SK-N-MC (cell line): ENCODE data around the gene PFKP.

Source experiments
- DNase-seq: peaks from one replicate; pipeline ENCODE4 v3.0.0-alpha.2; 2011; ENCODE audit warnings: low read depth, low spot score
- H3K27ac ChIP-seq: fragments of 200-600 bp; sonication (generic); 2 replicates; pipeline ENCODE4 v1.5.1; 2016; ENCODE audit warnings: mixed run types
- H3K36me3 ChIP-seq: fragments of 200-600 bp; sonication (generic); 2 replicates; pipeline ENCODE4 v1.6.1; 2017; ENCODE audit warnings: antibody characterized with exemption, low read length, mixed read lengths; ENCODE audit not compliant: insufficient read depth
- H3K4me3 ChIP-seq: fragments of 200-600 bp; sonication (generic); 2 replicates; pipeline ENCODE4 v1.5.1; 2016
- H3K9ac ChIP-seq: fragments of 200-600 bp; sonication (generic); 2 replicates; pipeline ENCODE4 v1.8.0; 2017; ENCODE audit warnings: mixed run types, mixed read lengths; ENCODE audit not compliant: insufficient read length
- H3K9me3 ChIP-seq: fragments of 200-600 bp; sonication (generic); 2 replicates; pipeline ENCODE4 v1.6.1; 2017; ENCODE audit warnings: low read depth, mild to moderate bottlenecking, antibody characterized with exemption, low read length, moderate library complexity, mixed read lengths
- EZH2 ChIP-seq: fragments of 200-600 bp; sonication (generic); IDR thresholded peaks from one replicate; pipeline ENCODE4 v1.6.1; 2017; ENCODE audit warnings: antibody characterized with exemption
- FOXP2 ChIP-seq: optimal IDR thresholded peaks from 2 replicates; pipeline ENCODE3; 2011; ENCODE audit warnings: mild to moderate bottlenecking, moderate library complexity; ENCODE audit not compliant: insufficient read depth; ENCODE audit errors: extremely low read length, control extremely low read depth
- POLR2AphosphoS5 ChIP-seq: IDR thresholded peaks from 2 replicates; pipeline ENCODE4 v1.6.1; 2012; ENCODE audit warnings: mild to moderate bottlenecking, low read depth, low read length, borderline replicate concordance

The PFKP gene

DNA sequence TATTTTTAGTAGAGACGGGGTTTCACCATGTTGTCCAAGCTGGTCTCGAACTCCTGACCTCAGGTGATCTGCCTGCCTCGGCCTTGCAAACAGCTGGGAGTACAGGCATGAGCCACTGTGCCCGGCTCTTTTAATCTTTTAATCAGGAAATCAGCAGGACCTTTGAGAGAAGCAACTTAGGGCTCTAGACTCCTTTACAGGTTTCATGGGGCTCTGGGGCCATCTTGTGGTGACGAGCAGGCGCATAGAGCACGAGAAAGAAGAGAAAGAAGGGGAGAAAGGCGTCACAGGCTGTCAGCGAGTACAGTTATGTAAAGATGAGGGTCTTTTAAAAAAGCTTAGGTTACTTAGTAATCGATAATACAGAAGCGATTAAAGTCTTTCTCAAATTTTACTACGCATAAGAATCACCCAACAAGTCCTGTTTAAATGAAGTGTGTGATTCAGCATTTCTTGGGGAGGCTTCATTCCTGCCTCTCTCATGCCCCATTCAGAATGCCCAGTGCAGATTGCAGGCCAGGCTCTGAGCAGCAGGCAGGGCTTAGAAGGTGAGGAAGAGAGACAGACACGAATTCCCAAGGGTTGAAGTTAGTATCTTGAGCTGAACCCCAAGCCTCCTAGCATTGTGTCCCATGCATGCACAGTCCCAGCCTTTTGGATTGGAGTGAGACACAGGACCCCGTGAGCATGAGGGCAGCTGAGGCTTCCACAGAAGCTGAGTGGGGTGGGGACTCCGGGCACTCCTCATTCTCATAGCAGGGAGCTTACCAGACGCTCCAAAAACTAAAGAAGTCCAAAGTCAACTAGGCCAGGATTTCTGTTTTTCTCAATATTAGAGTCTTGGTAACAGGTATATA, 23.6 kb upstream of the PFKP start:
- Histone ChIP-seq H3K9ac (peak overlapping the region; percentile 23), H3K9me3 (no peaks in the 10 kb centered on the region), H3K4me3 (no peak overlapping the region), H3K36me3 (no peaks in the 10 kb centered on the region), H3K27ac (0 out of 2 replicates have a peak overlapping the region, but pooled peaks have one; percentile 57)
- peak; percentile 52 for DNase-seq
- TF ChIP-seq FOXP2 (no peak), POLR2AphosphoS5 (no peak), EZH2 (no peak)

DNA sequence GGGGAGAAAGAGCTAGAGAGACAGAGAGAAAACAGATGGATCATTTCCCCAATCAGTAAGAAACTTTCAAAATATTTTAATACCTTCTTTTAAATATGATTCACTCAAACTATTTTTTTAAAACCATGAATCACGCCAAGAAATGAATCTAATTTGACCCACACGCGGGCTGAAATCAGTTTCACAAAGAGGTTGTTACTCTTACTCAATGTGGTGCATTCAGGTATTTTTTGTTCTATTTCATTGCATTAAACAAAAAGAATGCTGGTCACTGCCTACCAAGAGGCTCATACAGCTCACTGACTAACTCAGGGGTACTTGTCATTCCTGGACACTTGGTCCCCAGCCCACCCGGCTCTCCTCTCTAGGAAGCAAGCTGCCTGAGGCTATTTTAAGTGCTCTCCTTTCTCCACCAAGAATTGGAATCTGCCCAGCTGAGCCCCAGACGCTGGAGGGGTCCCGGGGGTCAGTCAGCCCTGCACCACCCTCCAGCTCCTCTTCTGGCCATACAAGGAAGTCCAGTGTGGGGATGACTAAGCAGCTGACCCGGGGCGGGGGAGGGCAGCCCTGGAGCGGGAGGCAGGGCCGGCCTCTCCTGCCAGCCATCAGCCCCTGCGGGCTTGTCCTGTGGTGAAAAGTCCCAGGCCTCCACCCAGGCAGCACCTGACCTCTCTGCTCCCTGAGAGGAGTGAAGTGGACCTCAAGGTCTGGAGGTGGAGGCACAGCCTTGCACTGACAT, 21.7 kb upstream of the PFKP start:
- Histone ChIP-seq H3K9ac (no peak overlapping the region), H3K4me3 (no peak overlapping the region), H3K36me3 (no peaks in the 10 kb centered on the region), H3K9me3 (no peaks in the 10 kb centered on the region), H3K27ac (no peak overlapping the region)
- TF ChIP-seq EZH2 (no peak), FOXP2 (no peak), POLR2AphosphoS5 (no peak)
- no peak for DNase-seq

DNA sequence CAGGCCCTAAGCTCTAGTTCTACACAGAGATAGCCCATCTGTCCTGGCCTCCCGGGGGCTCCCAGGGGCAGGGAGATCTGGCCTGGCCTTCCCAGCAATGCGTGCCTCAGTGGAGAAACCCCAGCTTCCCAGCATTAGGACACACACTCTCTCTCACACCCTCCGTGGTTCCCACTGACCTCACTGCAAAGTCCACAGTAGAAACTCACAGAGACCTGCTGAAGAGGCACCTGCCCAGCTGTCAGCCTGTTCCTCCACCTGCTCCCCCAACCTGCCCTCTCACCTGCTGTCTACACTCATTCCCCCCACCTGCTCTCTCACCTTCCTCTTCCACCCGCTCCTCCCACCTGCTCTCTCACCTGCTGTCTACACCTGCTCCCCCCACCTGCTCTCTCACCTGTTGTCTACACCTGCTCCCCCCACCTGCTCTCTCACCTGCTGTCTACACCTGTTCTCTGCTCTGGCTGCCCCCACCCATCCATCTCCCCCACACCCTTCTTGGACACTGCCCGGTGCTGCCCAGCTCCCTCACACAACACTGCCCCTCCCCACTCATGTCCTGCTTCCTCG, 21.1 kb upstream of the PFKP start:
- no peak overlapping the region for H3K4me3 ChIP-seq
- no peaks in the 10 kb centered on the region for H3K9me3 ChIP-seq
- no peak for DNase-seq
- no peaks in the 10 kb centered on the region for H3K36me3 ChIP-seq
- H3K9ac ChIP-seq = no peak overlapping the region
- TF ChIP-seq FOXP2 (no peak), EZH2 (no peak), POLR2AphosphoS5 (no peak)
- no peak overlapping the region for H3K27ac ChIP-seq

DNA sequence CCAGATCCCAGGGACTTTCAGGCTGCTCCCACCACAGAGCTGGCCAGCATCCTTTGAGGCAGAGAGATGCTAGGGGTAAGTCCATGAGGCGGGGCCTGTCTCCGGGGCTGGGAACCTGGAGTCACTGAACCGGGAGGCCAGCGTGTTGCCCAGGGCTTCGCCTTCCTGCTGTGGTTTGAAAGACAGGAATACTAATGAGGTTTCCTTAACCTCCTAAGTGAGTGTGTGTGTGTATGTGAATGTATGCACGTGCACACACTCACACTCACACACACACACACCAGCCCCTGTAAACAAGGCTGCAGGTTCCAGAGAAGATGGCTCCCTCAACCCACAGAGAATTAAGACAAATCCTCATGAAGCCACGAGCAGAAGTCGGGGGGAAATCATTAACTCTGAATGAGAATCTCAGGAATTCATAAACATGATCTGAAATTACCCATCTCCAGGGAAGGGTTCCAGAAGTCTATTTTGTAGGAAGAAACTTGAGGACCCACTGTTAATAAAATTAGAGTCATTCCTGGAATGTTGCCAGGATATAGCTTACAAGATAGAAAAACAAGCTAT, 20.3 kb upstream of the PFKP start:
- H3K9me3 ChIP-seq = no peaks in the 10 kb centered on the region
- no peak for DNase-seq
- no peak overlapping the region for H3K4me3 ChIP-seq
- H3K36me3 ChIP-seq = no peaks in the 10 kb centered on the region
- no peak overlapping the region for H3K9ac ChIP-seq
- TF ChIP-seq FOXP2 = no peak
- TF ChIP-seq POLR2AphosphoS5 = no peak
- no peak for TF ChIP-seq EZH2
- H3K27ac ChIP-seq = no peak overlapping the region

DNA sequence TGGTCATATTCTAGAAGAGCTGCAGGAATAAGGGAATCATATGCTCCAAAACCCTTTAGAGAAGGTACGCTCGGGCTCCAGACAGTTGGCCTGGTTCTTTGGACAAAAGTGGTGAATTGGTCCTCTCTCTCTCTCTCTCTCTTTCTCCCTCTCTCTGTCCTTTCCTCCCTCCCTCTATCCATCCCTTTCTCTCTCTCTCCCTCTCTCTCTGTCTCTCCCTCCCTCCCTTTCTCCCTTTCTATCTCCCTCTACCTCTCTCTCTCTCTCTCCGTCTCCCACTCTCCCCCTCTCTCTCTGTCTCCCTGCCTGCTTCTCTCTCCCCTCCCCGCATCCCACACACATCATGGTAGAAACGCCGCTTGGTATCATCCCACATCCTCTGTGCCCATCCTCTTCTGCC, 19.8 kb upstream of the PFKP start:
- Histone ChIP-seq H3K4me3 (no peak overlapping the region), H3K36me3 (no peaks in the 10 kb centered on the region), H3K9ac (no peak overlapping the region), H3K27ac (no peak overlapping the region), H3K9me3 (no peaks in the 10 kb centered on the region)
- TF ChIP-seq FOXP2 = no peak
- TF ChIP-seq POLR2AphosphoS5 = no peak
- TF ChIP-seq EZH2 = no peak
- no peak for DNase-seq

DNA sequence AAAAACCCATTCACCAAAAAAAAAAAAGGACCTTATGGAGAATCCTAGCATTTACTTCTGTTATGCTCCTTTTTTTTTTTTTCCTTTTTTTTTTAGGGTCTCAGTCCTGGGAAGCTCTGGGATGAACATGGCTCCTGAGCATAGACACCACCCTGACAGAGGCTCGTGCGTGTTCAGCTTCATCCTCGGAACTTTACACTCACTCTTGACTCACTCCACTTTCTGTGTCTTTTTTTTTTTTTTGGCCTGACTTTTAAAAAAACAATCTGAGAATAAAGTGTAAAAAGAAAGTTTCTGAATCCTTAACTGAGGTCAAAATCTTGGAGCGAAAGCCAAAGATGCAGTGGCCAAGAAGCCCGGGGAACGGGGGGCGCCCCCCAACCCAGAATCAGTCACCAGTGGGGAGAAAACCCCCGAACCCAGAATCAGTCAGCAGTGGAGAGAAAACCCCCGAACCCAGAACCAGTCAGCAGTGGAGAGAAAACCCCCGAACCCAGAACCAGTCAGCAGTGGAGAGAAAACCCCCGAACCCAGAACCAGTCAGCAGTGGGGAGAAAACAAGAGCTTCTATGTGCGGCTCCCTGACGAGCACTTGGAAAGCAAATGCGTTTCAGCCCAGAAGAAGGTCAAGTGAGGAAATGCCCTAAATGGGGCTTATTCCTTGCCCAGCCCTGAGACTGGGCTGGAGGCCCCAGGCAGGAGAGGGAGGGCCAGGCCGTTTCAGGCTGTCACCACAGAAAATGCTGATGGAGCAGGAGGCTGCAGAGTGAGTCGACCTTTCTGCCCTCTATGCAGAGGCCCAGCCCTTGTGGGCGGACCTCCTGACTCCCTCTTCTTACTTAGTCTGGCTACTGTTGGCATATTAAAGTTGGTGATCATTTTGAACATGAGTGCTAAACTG, 19.0 kb upstream of the PFKP start:
- no peak for DNase-seq
- Histone ChIP-seq H3K36me3 (no peaks in the 10 kb centered on the region), H3K27ac (no peak overlapping the region), H3K4me3 (no peak overlapping the region), H3K9me3 (no peaks in the 10 kb centered on the region), H3K9ac (no peak overlapping the region)
- no peak for TF ChIP-seq FOXP2
- TF ChIP-seq EZH2 = no peak
- TF ChIP-seq POLR2AphosphoS5 = no peak

DNA sequence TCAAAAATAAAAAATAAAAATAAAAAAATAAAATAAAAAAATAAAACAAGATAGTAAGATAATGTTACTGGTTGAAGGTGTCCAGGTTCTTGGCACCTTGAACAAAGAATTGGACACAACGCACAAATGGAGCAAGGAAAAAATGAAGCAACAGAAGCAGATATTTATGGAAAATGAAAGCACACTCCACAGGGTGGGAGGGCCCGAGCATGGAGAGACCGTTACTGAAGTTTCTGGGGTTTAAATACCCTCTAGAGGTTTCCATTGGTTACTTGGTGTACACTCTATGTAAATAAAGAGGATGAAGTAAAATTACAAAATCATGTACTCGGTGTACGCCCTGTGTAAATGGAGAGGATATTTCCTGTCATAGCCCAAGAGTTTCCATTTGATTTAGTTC, 15.7 kb upstream of the PFKP start:
- no peak overlapping the region for H3K4me3 ChIP-seq
- no peak for DNase-seq
- H3K36me3 ChIP-seq = no peaks in the 10 kb centered on the region
- no peak overlapping the region for H3K9ac ChIP-seq
- H3K9me3 ChIP-seq = no peaks in the 10 kb centered on the region
- TF ChIP-seq FOXP2 = no peak
- no peak for TF ChIP-seq POLR2AphosphoS5
- TF ChIP-seq EZH2 = no peak
- H3K27ac ChIP-seq = no peak overlapping the region

DNA sequence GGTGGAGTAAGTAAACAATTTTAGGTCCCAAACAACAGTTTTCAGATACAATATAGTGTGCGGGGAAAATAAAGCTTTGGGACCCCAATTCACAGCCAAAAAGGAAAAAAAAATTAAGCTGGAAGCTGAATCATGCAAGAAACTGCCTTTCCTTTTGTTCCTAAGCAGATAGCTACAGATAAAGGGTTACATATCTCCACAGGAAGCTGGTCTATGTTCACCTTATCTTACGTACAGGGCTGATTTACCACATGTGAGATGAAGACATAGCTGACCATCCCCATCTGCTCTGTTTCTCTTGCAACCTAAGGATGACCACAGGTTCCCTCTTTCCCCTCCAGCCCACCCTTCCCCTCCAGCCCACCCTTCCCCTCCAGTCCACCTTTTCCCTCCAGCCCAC, 14.2 kb upstream of the PFKP start:
- H3K9ac ChIP-seq = no peak overlapping the region
- H3K27ac ChIP-seq = no peak overlapping the region
- no peaks in the 10 kb centered on the region for H3K36me3 ChIP-seq
- H3K4me3 ChIP-seq = no peak overlapping the region
- no peaks in the 10 kb centered on the region for H3K9me3 ChIP-seq
- TF ChIP-seq EZH2 (no peak), FOXP2 (no peak), POLR2AphosphoS5 (no peak)
- no peak for DNase-seq
